NCI-H2029 (cell line): Measurements from ENCODE around the gene ZZZ3.
"Not testable (repeated sequence)": the region's sequence is repeated elsewhere in the genome, so short reads cannot be mapped to it uniquely, and the experiment has no call there.

ENCODE experiments used
- DNase-seq: peaks from one replicate; lab custom pipeline; 2025; lab: John Stamatoyannopoulos, UW

The ZZZ3 gene

DNA sequence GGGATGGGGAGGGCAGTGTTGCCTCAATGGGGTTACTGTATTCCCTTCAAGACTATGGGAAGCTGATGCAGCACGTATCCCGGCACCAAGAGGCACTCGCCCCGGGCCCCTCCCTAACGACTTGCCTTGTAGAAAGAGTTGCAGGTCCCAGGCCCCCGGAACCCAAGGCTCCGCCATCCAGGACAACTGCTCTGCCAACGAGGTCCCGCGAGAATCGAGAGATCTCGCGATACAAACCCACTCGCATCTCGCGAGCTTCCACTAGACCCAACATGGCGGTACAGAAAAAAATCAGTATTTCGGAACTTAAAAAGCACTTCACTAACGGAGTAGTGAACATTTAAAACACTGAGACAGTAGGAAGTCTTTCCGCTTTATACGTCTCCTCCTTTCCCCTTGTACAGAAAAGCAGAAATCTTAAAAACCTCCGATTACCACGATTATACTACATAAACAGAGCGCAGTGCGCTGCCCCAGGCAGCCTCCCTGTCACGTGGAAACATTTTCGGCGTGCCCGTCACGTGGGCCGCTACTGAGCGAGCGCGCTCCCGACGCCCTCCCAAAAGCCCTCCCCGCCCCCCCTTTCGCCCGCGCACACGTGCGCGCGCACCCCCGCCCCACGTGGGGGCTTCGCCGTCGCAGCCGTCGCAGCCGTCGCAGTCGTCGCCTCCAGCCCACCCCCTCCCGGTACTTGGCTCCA lies at the start of gene ZZZ3:
Gene ZZZ3 (minus strand): TSS at position 199 of the 700 bp plus-strand sequence. CDS start 49,304 bp downstream, outside the sequence.
- DNase-seq: peak; percentile 91

GRCh38 chr1:77732090-77732489 lies 49.6 kb upstream of the ZZZ3 start:
- DNase-seq: no peak

- no peak for DNase-seq
These were observed 43.2 kb upstream of the ZZZ3 start for GRCh38 chr1:77725706-77726105.

DNA sequence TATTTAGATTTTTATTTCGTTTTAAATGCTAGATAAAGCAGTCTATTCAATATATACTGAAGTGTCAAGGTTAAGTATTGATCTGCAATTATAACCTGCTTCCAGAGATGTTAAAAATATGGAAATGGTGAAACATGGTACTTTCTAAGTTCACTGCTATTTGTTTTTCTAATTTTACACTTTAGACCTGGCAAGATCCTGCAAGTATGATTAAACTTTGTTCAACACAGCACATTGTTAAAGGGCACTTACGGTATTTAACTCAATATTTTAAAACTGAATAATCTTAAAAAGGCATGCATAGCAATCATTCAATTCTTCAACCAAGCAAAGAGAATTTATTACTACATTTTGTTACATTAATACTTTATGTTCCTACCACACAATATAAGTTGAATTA lies 35.7 kb upstream of the ZZZ3 start:
- no peak for DNase-seq

DNA sequence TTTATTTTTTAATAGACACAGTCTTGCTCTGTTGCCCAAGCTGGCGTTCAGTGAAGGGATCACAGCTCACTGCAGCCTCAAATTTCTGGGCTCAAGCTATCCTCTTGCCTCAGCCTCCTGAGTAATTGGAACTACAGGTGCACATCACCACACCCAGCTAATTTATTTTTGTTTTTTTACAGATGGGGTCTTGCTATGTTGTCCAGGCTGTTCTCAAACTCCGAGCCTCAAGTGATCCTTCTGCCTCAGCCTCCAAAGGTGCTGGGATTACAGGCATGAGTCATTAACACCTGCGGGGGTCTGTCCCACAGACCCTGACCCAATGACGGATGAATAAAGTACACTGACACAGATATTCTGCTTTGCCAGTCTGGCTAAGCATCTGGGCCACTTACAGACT lies 33.6 kb upstream of the ZZZ3 start:
- no peak for DNase-seq

GRCh38 chr1:77709727-77710126 lies 27.3 kb upstream of the ZZZ3 start:
- DNase-seq: no peak

GRCh38 chr1:77706321-77706720 lies 23.9 kb upstream of the ZZZ3 start:
- no peak for DNase-seq

DNA sequence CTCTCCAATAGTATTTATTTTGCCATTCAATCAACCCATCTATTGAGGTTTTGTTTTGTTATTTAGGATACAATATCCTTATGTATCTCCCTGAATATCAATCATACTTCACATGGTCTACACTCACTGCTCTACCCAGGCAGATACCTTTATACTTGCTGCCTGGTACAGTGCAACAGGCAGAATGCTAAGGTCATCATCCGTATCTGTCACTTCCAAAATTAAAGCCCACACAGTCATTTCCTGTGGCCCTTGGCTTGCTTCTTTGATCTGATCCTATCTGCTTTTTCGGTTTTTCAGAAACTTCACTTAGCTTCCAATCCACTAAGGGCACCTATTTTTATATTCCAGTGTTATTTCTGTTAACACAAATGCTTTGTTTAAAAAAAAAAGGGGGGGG lies 22.3 kb upstream of the ZZZ3 start:
- no peak for DNase-seq

DNA sequence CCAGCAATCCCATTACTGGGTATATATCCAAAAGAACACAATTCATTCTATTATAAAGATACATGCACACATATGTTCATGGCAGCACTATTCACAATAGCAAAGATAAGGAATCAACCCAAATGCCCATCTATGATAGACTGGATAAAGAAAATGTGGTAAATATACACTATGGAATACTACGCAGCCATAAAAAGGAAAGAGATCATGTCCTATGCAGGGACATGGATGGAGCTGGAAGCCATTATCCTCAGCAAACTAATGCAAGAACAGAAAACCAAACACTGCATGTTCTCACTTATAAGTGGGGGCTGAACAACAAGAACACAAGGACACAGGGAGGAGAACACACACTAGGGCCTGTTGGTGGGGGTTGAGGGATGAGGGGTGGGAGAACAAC lies 17.2 kb upstream of the ZZZ3 start:
- not testable (repeated sequence) for DNase-seq

GRCh38 chr1:77697441-77697840 lies 15.0 kb upstream of the ZZZ3 start:
- DNase-seq: no peak

GRCh38 chr1:77688939-77689338 lies 6.5 kb upstream of the ZZZ3 start:
- no peak for DNase-seq

DNA sequence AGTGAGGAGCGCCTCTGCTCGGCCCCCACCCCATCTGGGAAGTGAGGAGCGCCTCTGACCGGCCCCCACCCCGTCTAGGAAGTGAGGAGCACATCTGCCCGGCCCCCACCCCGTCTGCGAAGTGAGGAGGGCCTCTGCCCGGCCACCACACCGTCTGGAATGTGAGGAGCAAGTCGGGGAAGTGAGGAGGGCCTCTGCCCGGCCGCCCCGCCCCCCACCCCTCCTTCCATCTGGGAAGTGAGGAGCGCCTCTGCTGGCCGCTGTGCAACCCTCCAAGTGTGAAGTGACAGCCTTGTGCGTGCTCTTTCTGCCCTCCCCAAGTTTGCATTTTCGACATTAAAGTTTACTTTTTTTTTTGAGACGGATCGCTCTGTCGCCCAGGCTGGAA lies 5.1 kb upstream of the ZZZ3 start:
- DNase-seq: no peak

- no peak for DNase-seq
These were observed 4.5 kb upstream of the ZZZ3 start for GRCh38 chr1:77686796-77687518.

- DNase-seq: peak; percentile 93
These were observed 996 bp upstream of the ZZZ3 start for GRCh38 chr1:77683160-77684148.

DNA sequence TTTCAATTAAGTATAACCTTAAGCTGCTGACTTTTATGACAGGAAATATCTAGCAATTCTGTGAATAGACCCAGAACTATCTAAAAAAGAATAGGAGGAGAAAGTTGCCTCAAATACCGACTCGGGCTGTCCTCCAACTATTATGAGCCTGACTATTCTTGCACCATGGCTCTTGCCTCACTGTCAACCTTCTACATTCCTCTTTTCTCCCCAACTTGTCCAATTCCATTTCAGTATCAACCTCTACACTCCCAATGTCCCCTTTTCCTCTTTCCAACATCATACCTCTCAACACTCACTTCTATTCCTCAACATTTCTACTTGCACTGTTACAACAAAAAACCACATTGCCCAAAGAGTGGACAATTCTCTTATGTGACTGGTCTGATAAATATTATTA lies 2.3 kb downstream of the ZZZ3 start:
- no peak for DNase-seq

DNA sequence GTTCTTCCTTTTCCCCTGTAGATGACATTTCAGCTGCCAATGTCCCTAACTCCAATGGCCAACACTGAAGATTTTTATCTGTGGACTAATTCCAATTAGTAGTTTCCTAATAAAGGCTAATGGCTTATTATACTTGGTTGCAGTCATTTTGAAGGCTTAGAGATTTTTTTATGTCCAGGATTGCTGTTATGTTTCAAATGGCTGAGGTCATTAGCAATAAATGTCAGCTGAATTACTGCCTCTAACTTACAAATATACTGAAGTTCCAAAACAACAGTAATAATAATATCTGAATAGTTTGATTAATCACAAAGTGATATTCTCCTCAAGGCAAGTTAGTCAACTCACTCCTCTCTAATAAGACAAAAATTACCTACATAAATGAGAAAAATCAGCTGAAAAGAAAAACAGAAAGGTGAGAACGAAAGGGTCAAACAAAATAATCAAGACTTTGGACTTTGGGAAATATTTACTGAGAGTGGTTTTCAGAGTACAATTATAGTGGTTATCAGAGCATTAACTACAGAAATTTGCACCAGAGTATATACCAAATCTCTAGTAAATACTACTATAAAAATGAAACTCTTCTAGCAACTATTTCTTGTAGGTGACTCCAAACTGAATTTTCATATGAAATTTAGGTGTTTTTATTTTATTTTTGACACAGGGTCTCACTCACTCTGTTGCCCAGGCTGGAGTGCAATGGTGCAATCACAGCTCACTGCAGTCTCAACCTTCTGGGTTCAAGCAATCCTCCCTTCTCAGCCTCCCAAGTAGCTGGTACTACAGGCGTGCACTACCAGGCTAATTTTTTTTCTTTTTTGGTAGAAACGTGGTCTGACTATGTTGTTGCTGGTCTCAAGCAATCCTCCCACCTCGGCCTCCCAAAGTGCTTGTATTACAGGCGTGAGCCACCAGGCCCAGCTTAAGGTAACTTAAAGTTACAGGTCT lies 3.5 kb downstream of the ZZZ3 start:
- no peak for DNase-seq

- DNase-seq: not testable (repeated sequence)
These were observed 7.7 kb downstream of the ZZZ3 start for GRCh38 chr1:77674807-77675206.

GRCh38 chr1:77673716-77674355 lies 8.6 kb downstream of the ZZZ3 start:
- no peak for DNase-seq

- DNase-seq: no peak
These were observed 9.4 kb downstream of the ZZZ3 start for GRCh38 chr1:77673030-77673429.

DNA sequence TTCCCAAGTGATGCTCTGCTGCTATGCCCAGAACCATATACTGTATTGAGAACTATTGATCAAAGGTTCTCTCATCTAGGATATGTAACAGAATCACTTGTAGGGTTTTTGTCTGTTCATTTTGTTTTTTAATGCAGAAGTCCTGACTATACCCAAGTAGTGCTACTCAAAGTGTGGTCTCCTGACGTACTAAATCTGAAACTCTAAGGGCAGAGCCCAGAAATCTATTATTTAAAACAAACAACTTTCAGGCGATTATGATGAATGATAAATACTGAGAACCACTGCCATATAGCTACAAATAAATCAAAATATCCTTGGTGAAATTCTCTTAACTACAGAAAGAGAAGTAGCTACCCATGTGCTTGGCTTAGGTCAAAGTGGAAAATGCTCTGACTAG lies 10.1 kb downstream of the ZZZ3 start:
- no peak for DNase-seq

DNA sequence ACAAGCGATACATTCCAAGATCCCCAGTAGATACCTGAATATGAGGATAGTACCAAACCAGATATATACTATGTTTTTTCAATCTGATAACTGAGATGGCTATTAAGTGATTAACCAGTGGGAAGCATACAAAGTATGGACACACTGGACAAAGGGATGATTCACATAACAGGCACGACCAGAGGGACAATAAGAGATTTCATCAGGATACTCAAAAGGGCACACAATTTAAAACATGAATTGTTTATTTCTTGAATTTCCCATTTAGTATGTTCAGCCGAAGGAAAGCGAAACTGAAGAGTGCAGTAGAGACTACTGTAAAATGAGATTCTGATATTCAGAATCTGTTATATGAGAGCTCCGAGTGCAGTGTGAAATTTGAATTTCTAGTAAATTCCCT lies 10.6 kb downstream of the ZZZ3 start:
- DNase-seq: no peak
